ENCODE results near the gene CACNA2D2. TPM values are rescaled to one million over a fixed set of nuclear protein-coding genes. Genes with fewer than 3 reads are reported as not detected.

Gene CACNA2D2
- total RNA-seq, 1 donor from 2014 or later, result 4.3 TPM

- H3K4me1 Mint-ChIP-seq, result peaks cover 9% of the 10 kb centered on the region
- H3K36me3 Mint-ChIP-seq, result peaks cover 3% of the 10 kb centered on the region
- TF ChIP-seq EZH2 (IDR thresholded peaks at IDR 0.05) (no peak), CTCF (IDR thresholded peaks at IDR 0.05) (no peak), EZH2phosphoT487 (IDR thresholded peaks at IDR 0.05) (no peak)
- Histone ChIP-seq H4K20me1 (ENCODE audit: low read depth) (no peaks in the 10 kb centered on the region), H3K9ac (no peak overlapping the region), H3K36me3 (no peaks in the 10 kb centered on the region), H3K27ac (no peak overlapping the region), H3K79me2 (ENCODE audit: low read depth) (no peaks in the 10 kb centered on the region), H3K4me2 (no peak overlapping the region), H2AFZ (replicated peaks) (no peak overlapping the region), H3F3A (ENCODE audit: low read depth) (no peaks in the 10 kb centered on the region), H3K4me3 (no peak overlapping the region), H3K9me3 (ENCODE audit: low read depth) (no peaks in the 10 kb centered on the region), H3K27me3 (no peaks in the 10 kb centered on the region), H3K4me1 (peaks cover 7% of the 10 kb centered on the region)
- H3K4me3 Mint-ChIP-seq, result no peak overlapping the region
- H3K27ac Mint-ChIP-seq, result peak overlapping the region; percentile 74
- no peaks in the 10 kb centered on the region for H3K9me3 Mint-ChIP-seq
- no peak for DNase-seq (ENCODE audit: low spot score)
- peaks cover 7% of the 10 kb centered on the region for H3K27me3 Mint-ChIP-seq (ENCODE audit: insufficient read depth, low read depth)
These were observed 35.5 kb downstream of the CACNA2D2 start for GRCh38 chr3:50467919-50468318.

GRCh38 chr3:50466177-50466576 lies 37.3 kb downstream of the CACNA2D2 start:
- no peaks in the 10 kb centered on the region for H3K27me3 ChIP-seq
- no peak overlapping the region for H3K27ac ChIP-seq
- H3K4me1 Mint-ChIP-seq, result peaks cover 13% of the 10 kb centered on the region
- H3F3A ChIP-seq (ENCODE audit: low read depth), result no peaks in the 10 kb centered on the region
- H3K79me2 ChIP-seq (ENCODE audit: low read depth), result no peaks in the 10 kb centered on the region
- H3K4me3 Mint-ChIP-seq, result peak overlapping the region; percentile 38
- peaks cover 7% of the 10 kb centered on the region for H3K4me1 ChIP-seq
- H3K36me3 Mint-ChIP-seq, result peaks cover 3% of the 10 kb centered on the region
- H3K27me3 Mint-ChIP-seq (ENCODE audit: insufficient read depth, low read depth), result peaks cover 9% of the 10 kb centered on the region
- H3K4me2 ChIP-seq, result no peak overlapping the region
- no peak overlapping the region for H2AFZ ChIP-seq (replicated peaks)
- H3K9me3 Mint-ChIP-seq, result no peaks in the 10 kb centered on the region
- no peak overlapping the region for H3K4me3 ChIP-seq
- TF ChIP-seq EZH2phosphoT487 (IDR thresholded peaks at IDR 0.05) (no peak), EZH2 (IDR thresholded peaks at IDR 0.05) (no peak), CTCF (IDR thresholded peaks at IDR 0.05) (no peak)
- H3K9me3 ChIP-seq (ENCODE audit: low read depth), result no peaks in the 10 kb centered on the region
- no peaks in the 10 kb centered on the region for H4K20me1 ChIP-seq (ENCODE audit: low read depth)
- H3K27ac Mint-ChIP-seq, result peak overlapping the region; percentile 70
- H3K36me3 ChIP-seq, result no peaks in the 10 kb centered on the region
- H3K9ac ChIP-seq, result no peak overlapping the region
- DNase-seq (ENCODE audit: low spot score), result no peak

GRCh38 chr3:50464569-50464968 lies 38.9 kb downstream of the CACNA2D2 start:
- Mint-ChIP-seq H3K9me3 (no peaks in the 10 kb centered on the region), H3K27me3 (ENCODE audit: insufficient read depth, low read depth) (peaks cover 8% of the 10 kb centered on the region), H3K36me3 (peaks cover 3% of the 10 kb centered on the region), H3K4me1 (peaks cover 15% of the 10 kb centered on the region), H3K27ac (no peak overlapping the region), H3K4me3 (no peak overlapping the region)
- no peak overlapping the region for H3K4me2 ChIP-seq
- DNase-seq (ENCODE audit: low spot score), result no peak
- no peaks in the 10 kb centered on the region for H3K36me3 ChIP-seq
- no peaks in the 10 kb centered on the region for H3K79me2 ChIP-seq (ENCODE audit: low read depth)
- H3K4me3 ChIP-seq, result no peak overlapping the region
- H3F3A ChIP-seq (ENCODE audit: low read depth), result no peaks in the 10 kb centered on the region
- TF ChIP-seq EZH2 (IDR thresholded peaks at IDR 0.05), result no peak
- TF ChIP-seq CTCF (IDR thresholded peaks at IDR 0.05), result no peak
- TF ChIP-seq EZH2phosphoT487 (IDR thresholded peaks at IDR 0.05), result no peak
- no peak overlapping the region for H3K27ac ChIP-seq
- no peak overlapping the region for H3K9ac ChIP-seq
- H3K27me3 ChIP-seq, result no peaks in the 10 kb centered on the region
- no peak overlapping the region for H2AFZ ChIP-seq (replicated peaks)
- no peaks in the 10 kb centered on the region for H4K20me1 ChIP-seq (ENCODE audit: low read depth)
- H3K4me1 ChIP-seq, result peaks cover 7% of the 10 kb centered on the region
- H3K9me3 ChIP-seq (ENCODE audit: low read depth), result no peaks in the 10 kb centered on the region

All from neural progenitor cell (in vitro differentiated cells).